Stimulated activated CD4-positive, alpha-beta T cell treated with anti-CD3 and anti-CD28 coated beads, TNF-alpha, amount 100 ng/mL, for 4 hours (primary cell): ENCODE results near the gene NCK1.
A peak's percentile ranks its signal among the peaks of the same experiment; 100 is the strongest.
"Not testable (repeated sequence)": the region's sequence is repeated elsewhere in the genome, so short reads cannot be mapped to it uniquely, and the experiment has no call there.

ENCODE experiments used
- DNase-seq, 3 experiments: peaks; one replicate each; pipeline ENCODE4 v3.0.0-alpha.2; 2020; ENCODE audit warnings: low read depth in 3 of 3

The NCK1 gene

DNA sequence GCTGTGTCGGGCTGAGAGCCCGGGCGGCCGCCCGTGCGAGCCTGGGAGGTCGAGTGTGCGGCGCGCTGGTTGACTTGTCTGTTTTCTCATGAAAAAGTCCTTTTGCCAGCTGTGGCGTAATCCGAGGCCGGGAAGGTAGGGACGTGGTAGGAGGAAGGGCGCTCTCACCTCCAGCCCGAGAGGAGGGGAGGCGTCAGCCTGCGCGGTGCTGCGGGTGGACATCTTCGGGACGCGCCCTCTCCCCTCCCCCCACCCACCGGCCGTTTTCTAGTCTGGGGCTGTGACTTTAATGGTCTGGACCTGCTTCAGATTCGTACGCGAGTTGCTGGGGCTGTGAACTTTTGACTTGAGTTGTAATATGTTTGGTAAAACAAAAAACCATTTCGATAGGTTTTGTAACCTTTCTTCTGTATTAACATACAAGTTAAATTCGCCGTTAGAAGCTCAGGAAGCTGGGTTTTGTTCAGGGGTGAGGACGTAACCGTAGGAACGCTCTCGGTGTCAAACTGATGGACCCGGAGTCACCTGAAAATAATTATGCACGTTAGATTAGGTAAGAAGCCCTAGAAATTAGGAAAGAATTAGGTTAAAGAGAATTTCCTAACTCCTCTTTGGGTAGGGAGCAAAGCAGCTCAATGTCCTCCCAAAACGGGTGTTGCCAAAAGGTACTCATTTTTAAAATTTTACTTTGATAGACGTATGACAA is 762 bp downstream of the NCK1 start:
- peak in 1 of 3 experiments; percentile 5 for DNase-seq

GRCh38 chr3:136869282-136869681 is 7.3 kb downstream of the NCK1 start:
- no peak for DNase-seq

DNA sequence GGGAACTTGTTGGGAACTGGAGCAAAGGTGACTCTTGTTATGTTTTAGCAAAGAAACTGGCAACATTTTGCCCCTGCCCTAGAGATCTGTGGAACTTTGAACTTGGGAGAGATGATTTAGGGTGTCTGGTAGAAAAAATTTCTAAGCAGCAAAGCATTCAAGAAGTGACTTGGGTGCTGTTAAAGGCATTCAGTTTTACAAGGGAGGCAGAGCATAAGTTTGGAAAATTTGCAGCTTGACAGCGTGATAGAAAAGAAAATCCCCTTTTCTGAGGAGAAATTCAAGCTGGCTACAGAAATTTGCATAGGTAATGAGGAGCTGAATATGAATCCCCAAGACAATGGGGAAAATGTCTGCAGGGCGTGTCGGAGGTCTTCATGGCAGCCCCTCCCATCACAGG is 10.2 kb downstream of the NCK1 start:
- not testable (repeated sequence) for DNase-seq

DNA sequence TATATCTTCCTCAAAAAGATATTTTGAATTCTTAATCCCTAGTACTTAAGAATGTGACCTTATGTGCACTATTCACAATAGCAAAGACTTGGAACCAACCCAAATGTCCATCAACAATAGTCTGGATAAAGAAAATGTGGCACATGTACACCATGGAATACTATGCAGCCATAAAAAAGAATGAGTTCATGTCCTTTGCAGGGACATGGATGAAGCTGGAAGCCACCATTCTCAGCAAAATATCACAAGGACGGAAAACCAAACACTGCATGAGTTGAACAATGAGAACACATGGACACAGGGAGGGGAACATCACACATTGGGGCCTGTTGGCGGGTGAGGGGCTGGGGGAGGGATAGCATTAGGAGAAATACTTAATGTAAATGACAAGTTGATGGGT is 17.5 kb downstream of the NCK1 start:
- DNase-seq = not testable (repeated sequence)

DNA sequence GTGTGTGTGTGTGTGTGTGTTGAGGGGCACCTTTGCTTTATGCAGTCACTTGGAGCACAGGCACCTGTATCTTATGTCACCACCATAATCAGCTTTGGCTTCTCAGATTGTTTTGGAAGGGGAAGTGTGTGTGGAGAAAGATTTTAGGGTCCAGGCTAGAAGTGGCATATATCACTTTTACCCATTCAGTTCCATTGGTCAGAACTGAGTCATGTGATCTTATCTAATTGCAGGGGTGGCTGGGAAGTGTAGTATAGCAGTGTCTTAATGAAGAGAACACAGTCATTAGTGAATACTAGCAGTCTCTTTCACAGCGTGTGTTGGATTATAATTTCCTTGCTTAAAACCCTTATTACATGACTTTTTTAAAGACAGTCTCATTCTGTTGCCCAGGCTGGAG is 20.6 kb downstream of the NCK1 start:
- DNase-seq = no peak

DNA sequence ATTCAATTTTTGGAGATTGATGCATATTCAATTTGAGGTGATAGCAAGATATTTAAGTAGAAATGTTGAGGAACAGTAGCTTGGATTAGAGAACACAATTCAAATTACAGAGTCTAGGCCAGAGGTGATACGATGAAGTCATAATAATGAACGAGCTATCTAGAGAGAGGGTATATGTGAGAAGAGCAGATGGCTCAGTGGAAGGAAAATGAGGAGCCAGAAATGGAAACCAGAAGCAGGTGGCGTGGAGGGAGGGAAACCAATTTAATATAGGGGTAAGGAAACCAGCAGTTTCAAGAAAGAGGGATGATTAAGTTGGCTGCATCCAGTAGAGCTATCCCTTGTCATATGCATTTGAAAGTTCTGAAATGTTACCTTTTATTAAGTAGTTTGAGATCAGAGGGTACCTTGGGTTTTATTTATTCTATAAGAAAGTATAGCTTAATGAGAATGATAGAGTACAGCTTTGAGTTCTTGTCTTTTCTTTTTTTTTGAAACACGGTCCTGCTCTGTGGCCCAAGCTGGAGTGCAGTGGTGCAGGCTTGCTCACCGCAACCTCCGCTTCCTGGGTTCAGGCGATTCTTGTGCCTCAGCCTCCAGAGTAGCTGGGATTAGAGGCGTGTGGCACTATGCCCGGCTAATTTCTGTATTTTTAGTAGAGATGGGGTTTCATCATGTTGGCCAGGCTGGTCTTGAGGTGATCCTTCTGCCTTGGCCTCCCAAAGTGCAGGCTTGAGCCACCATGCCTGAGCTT is 22.1 kb downstream of the NCK1 start:
- DNase-seq = no peak

DNA sequence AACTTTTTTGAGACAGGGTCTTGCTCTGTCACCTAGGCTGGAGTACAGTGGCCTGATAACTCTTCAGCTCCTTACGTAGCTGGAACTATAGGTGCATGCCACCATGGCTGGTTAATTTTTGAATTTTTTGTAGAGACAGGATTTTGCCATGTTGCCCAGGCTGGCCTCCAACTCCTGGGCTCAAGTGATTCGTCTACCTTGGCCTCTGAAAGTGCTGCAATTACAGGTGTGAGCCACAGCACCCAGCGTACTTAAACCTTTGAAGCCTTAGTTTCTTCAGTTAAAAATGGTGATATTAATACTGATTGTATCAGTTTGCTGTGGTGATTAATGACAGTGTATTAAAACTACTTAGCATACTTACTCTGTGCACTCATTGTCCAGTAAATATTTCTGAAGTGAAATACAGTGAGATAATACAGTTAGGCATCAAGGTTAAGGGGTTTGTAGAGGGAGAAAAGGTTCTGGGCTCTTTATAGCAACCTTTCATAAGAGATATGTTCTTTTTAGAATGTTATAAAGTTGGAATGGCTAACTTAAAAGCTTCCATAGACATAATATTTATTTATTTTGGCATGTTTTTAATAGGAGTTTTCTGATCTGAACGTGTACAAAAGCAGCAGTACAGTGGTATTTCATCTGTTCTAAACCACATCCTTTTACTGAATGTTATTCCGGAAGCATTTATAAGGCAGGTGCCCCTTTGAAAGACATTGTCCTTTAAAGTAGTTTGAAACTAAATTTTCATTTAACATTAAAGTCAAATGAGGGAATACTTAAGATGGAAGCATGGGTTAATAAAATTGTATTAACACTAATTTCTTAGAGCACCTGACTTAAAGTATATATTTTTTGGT is 23.6 kb downstream of the NCK1 start:
- no peak for DNase-seq

- no peak for DNase-seq
These were observed 27.9 kb downstream of the NCK1 start for GRCh38 chr3:136889947-136890346.

DNA sequence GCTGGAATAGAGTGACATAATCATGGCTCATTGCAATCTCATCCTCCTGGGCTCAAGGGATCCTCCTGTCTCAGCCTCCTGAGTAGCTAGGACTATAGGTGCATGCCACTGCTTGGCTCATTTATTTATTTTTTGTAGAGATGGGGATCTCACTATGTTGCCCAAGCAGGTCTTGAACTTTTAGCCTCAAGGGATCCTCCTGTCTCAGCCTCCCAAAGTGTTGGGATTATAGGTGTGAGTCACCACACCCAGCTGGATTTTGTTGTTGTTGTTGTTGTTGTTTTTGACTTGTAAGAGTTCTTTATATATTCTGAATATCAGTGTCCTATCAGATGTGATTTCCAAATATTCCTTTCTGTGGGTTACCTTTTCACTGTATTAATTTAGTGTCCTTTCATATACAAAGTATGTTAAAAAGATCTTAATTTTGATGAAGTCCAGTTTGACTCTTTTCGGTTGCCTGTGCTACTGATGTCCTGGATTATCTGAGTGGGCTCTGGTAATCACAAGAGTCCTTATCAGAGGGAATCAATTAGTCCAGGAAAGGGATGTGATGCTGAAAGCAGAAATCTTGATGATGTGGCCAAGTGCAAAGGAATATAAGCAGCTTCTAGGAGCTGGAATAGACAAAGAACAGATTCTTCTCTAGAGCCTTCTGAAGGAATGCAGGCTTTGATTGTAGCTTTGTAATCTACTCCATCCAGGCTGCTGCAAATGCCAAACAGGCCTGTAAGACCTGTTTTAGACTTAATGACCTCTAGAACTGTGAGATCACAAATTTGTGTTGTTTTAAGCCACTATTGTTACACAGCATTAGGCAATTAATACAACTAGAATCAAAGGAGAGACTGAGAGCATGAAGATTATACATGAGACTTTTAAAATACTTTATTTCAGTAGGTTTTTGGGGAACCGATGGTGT is 30.2 kb downstream of the NCK1 start:
- no peak for DNase-seq

- no peak for DNase-seq
These were observed 31.9 kb downstream of the NCK1 start for GRCh38 chr3:136893848-136894443.

DNA sequence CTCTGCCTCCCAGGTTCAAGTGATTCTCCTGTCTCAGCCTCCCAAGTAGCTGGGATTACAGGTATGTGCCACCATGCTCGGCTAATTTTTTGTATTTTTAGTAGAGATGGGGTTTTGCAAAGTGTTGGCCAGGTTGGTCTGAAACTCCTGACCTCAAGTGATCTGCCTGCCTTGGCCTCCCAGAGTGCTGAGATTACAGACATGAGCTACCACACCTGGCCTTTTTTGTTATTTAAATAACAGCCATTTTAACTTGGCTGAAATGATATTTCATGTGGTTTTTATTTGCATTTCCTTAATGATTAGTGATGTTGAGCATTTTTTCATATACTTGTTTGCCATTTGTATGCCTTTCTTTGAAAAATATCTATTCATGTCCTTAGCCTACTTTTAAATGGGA is 35.2 kb downstream of the NCK1 start:
- DNase-seq = not testable (repeated sequence)

GRCh38 chr3:136898549-136898948 is 36.5 kb downstream of the NCK1 start:
- no peak for DNase-seq

DNA sequence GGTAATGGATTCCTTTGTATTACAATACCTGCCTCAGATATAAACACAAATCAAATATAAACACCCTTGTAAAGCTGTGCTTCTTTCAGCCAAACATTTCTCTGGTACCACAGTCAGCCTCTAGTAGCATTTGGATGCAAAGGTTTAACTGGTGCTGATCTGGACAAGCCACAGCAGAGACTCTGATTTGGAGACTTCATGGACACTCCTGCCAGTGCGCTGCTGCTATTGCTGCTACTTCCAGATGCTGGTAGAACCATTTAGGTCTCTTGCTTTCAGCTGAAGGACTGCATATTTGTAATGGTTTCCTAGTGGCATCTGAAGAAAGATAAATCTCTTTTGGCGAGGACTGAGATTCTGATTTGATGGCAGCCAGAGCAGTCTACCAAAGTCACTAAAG is 36.9 kb downstream of the NCK1 start:
- DNase-seq = no peak

GRCh38 chr3:136899622-136900158 is 37.7 kb downstream of the NCK1 start:
- no peak for DNase-seq

- DNase-seq = not testable (repeated sequence)
These were observed 38.7 kb downstream of the NCK1 start for GRCh38 chr3:136900694-136901093.

- DNase-seq = no peak
These were observed 39.4 kb downstream of the NCK1 start for GRCh38 chr3:136901391-136901790.

DNA sequence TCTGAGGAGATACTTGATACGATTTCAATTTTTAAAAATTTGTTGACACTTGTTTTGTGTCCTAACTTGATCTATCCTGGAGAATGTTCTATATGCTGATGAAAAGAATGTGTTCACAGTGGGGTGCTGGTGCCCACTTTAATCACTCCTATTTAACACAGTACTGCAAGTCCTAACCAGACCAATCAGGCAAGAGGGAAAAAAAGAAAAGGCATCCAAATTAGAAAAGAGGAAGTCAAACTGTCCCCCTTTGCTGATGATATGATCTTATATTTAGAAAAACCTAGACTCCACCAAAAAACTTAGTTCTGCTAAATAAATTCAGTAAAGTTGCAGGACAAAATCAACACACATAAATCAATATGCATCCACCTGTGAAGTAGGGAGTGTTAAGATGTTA is 40.5 kb downstream of the NCK1 start:
- not testable (repeated sequence) for DNase-seq

DNA sequence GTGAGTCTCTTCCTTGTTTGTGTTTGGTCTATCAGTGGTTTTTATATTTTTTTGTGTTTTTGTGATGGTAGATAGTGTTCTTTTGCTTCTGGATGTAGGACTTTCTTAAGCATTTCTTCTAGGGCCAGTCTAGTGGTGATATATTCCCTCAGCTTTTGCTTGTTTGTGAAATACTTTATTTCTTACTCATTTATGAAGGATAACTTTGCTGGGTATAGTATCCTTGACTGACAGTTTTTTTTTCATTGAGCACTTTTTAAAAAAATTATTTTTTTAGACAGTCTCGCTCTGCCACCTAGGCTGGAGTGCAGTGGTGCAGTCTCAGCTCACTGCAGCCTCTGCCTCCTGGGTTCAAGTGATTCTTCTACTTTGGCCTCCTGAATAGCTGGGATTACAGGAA is 41.9 kb downstream of the NCK1 start:
- DNase-seq = no peak

DNA sequence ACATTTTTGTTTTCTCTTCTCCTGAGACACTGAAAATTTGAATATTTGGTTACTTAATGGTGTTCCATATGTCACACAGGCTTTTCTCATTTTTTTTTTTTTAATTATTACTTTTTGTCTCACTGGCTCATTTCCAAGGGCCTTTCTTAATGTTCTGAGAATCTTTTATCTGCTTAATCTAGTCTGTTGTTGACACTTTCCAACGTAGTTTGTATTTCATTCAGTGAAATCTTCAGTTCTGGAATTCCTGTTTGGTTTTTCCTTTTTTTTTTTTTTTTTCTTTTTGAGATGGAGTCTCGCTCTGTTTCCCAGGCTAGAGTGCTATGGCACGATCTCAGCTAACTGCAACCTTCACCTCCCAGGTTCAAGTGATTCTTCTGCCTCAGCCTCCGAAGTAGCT is 42.7 kb downstream of the NCK1 start:
- DNase-seq = no peak

- no peak for DNase-seq
These were observed 43.5 kb downstream of the NCK1 start for GRCh38 chr3:136905549-136905948.

- DNase-seq = no peak
These were observed 44.7 kb downstream of the NCK1 start for GRCh38 chr3:136906725-136907124.
